ENCODE data around the gene MEIOSIN. TPM values are rescaled to one million over a fixed set of nuclear protein-coding genes. Genes with fewer than 3 reads are reported as not detected.
A peak's percentile ranks its signal among the peaks of the same experiment; 100 is the strongest.

The MEIOSIN gene
- total RNA-seq, 4 donors from 2014 or later: not detected

- Histone ChIP-seq H3K36me3 (peaks cover 0 to 38% of the 10 kb centered on the region in 2 donors), H3K27ac (peak overlapping the region; percentile 72 to 99 (median 98)), H3K27me3 (no peaks in the 10 kb centered on the region), H3K9me3 (no peaks in the 10 kb centered on the region), H3K4me3 (peak overlapping the region in 1 of 2 donors; percentile 93), H3K4me1 (peaks cover 0 to 46% (median 14%) of the 10 kb centered on the region in 3 donors)
- 60 to 64% methylated on average over 1 to 3 of the region's 46 CpGs for WGBS, 2 donors (ENCODE audit: low coverage in 1 of 2)
- no peak for TF ChIP-seq CTCF (IDR thresholded peaks at IDR 0.05)
- TF ChIP-seq EP300 (IDR thresholded peaks at IDR 0.05): no peak
- TF ChIP-seq POLR2AphosphoS5 (IDR thresholded peaks at IDR 0.05): no peak
- TF ChIP-seq POLR2A (IDR thresholded peaks at IDR 0.05): no peak
- no peak for ATAC-seq
Measured at GRCh38 chr19:45771311-45771933, 38.2 kb downstream of the MEIOSIN start.

- WGBS, 2 donors (ENCODE audit: low coverage in 1 of 2): 67 to 74% methylated on average over 1 to 9 of the region's 14 CpGs
- Histone ChIP-seq H3K9me3 (no peaks in the 10 kb centered on the region), H3K27ac (peak overlapping the region in 3 of 4 donors; percentile 96 to 99 (median 99)), H3K27me3 (no peaks in the 10 kb centered on the region), H3K4me1 (peaks cover 0 to 41% (median 7%) of the 10 kb centered on the region in 3 donors), H3K36me3 (peaks cover 0 to 46% of the 10 kb centered on the region in 2 donors), H3K4me3 (no peak overlapping the region)
- TF ChIP-seq POLR2A (IDR thresholded peaks at IDR 0.05): no peak
- no peak for ATAC-seq
Measured at GRCh38 chr19:45772130-45772840, 39.0 kb downstream of the MEIOSIN start.

DNA sequence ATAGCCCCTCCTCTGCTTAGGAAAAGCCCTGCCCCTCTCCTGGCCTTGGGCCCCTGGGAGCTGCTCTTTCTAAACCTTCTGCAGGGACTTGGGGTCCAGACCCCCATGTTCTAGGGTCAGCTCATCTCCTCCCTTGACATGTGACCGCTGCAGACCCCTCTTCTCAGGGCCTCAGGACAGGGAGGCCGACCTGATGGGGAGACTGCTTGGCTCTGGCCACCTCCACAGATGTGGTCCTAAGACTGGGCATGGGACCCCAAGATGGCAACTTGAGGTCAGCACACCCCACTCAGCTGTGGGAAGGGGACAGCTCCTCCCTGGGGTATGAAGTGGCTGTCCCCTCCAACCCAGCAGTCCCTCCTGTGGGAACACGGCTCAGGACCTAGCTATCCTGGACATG, 39.7 kb downstream of the MEIOSIN start:
- H3K9me3 ChIP-seq: no peaks in the 10 kb centered on the region
- peaks cover 0 to 53% of the 10 kb centered on the region in 2 donors for H3K36me3 ChIP-seq
- no peaks in the 10 kb centered on the region for H3K27me3 ChIP-seq
- ATAC-seq: no peak
- TF ChIP-seq CTCF (IDR thresholded peaks at IDR 0.05): no peak
- TF ChIP-seq POLR2AphosphoS5 (IDR thresholded peaks at IDR 0.05): no peak
- no peak for TF ChIP-seq EP300 (IDR thresholded peaks at IDR 0.05)
- TF ChIP-seq POLR2A (IDR thresholded peaks at IDR 0.05): no peak
- WGBS, 2 donors (ENCODE audit: low coverage in 1 of 2): 60% methylated on average over 1 of the region's 3 CpGs; no CpG with 5 or more reads in 1 of the 2 donors
- peaks cover 0 to 48% (median 7%) of the 10 kb centered on the region in 3 donors for H3K4me1 ChIP-seq
- no peak overlapping the region for H3K4me3 ChIP-seq
- H3K27ac ChIP-seq: peak overlapping the region in 3 of 4 donors; percentile 96 to 99 (median 99)

- Histone ChIP-seq H3K27ac (peak overlapping the region in 3 of 4 donors; percentile 96 to 99 (median 99)), H3K36me3 (peaks cover 0 to 57% of the 10 kb centered on the region in 2 donors), H3K27me3 (no peaks in the 10 kb centered on the region), H3K4me1 (peaks cover 0 to 52% (median 7%) of the 10 kb centered on the region in 3 donors), H3K4me3 (no peak overlapping the region), H3K9me3 (no peaks in the 10 kb centered on the region)
- WGBS, 2 donors (ENCODE audit: low coverage in 1 of 2): 9 to 30% methylated on average over 2 of the region's 2 CpGs
- no peak for TF ChIP-seq CTCF (IDR thresholded peaks at IDR 0.05)
- TF ChIP-seq POLR2A (IDR thresholded peaks at IDR 0.05): no peak
- no peak for TF ChIP-seq EP300 (IDR thresholded peaks at IDR 0.05)
- no peak for TF ChIP-seq POLR2AphosphoS5 (IDR thresholded peaks at IDR 0.05)
- no peak for ATAC-seq
Measured at GRCh38 chr19:45773384-45773783, 40.1 kb downstream of the MEIOSIN start.

- WGBS, 2 donors (ENCODE audit: low coverage in 1 of 2): 87 to 92% methylated on average over 5 to 6 of the region's 9 CpGs
- peak overlapping the region in 1 of 4 donors; percentile 19 for H3K27ac ChIP-seq
Measured at GRCh38 chr19:45774765-45775164, 41.5 kb downstream of the MEIOSIN start.

More at GRCh38 chr19:45774765-45775164, 41.5 kb downstream of the MEIOSIN start:
- Histone ChIP-seq H3K36me3 (peaks cover 0 to 64% of the 10 kb centered on the region in 2 donors), H3K4me3 (no peak overlapping the region), H3K4me1 (peaks cover 0 to 64% (median 11%) of the 10 kb centered on the region in 3 donors), H3K27me3 (no peaks in the 10 kb centered on the region), H3K9me3 (no peaks in the 10 kb centered on the region)
- TF ChIP-seq POLR2AphosphoS5 (IDR thresholded peaks at IDR 0.05): no peak
- no peak for TF ChIP-seq EP300 (IDR thresholded peaks at IDR 0.05)
- TF ChIP-seq POLR2A (IDR thresholded peaks at IDR 0.05): no peak
- TF ChIP-seq CTCF (IDR thresholded peaks at IDR 0.05): no peak
- no peak for ATAC-seq

Measured in gastroesophageal sphincter (tissue), 4 donors.